DMS153 treated with DMSO at 0.1 percent for 48 hours (cell line): Measurements from ENCODE around the gene PTGES2.

Experiments
- DNase-seq: peaks from one replicate; lab custom pipeline; 2025; ENCODE audit not compliant: unreplicated experiment; lab: John Stamatoyannopoulos, UW

PTGES2 gene

DNA sequence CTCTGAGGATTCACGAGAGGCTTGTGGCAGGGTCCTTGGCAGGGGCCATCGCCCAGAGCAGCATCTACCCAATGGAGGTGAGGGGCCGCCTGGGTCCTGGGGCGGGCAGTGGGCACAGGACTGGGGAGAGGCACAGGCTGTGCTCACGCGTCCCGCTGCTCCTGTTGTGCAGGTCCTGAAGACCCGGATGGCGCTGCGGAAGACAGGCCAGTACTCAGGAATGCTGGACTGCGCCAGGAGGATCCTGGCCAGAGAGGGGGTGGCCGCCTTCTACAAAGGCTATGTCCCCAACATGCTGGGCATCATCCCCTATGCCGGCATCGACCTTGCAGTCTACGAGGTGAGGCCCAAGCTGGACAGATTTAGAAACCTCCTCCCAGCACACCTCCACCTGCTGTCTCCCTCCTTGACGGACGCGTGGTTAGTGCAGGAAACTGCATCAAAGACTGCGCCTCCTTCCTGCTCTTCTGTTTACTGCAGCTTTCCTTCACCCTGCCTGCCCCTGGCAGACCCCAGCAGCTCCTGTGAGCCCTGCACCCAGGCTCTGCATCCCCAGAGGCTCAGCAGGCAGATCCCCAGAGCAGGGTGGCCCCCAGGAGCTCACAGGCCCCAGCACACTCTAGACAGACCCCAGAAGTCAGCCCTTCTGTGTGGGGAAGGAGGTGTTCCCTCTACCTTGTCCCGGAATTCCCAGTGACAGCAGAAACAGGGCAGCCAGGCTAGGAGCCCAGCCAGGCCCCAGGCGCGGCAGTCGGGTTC, 21.2 kb downstream of the PTGES2 start:
- no peak for DNase-seq

DNA sequence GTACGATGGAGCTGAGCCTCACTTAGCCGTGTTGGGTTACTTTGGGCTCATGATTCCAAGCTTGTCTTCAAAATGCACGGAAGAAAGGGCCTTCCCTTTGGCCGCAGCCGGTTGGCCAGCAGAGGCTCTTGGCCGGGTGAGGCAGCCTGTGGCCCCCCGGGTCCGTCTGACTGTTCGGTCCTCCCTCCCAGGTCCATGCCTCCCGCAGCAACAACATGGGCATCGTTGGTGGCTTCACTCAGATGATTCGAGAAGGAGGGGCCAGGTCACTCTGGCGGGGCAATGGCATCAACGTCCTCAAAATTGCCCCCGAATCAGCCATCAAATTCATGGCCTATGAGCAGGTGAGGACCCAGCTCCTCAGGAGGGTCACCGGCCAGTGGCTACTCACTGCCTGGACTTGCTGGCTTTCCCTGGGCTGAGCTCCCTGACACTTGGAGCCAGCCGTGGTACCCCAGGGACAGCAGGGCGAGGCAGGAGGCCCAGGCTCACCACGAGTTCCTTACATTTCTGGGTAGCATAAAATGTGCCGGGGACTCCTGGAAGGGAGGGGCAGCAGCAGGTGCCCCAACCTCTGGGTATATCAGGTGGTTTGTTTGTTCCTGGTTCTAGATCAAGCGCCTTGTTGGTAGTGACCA, 21.9 kb downstream of the PTGES2 start:
- no peak for DNase-seq

DNA sequence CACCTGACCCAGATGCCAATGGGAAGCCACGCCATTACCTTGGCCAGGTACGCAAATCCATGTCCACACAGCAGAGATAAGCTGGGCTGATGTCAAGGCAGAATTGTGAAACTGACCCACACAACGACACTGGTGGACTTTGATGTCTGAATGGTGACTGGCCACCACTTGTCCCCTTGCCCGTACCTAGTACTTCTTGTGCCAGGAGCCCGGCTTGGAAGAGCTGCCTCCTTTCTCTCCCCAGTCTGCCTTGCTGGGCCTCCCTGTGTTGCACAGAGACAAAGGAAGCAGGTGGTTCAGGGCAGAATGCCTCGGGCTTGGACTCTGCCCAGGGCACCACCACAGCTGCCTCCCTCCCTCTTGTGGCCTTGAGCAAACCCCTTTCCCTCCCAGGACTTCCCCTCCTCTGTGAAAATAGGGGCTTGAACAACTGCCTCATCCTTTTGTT, 23.3 kb downstream of the PTGES2 start:
- no peak for DNase-seq

GRCh38 chr9:128103589-128103962, 24.0 kb downstream of the PTGES2 start:
- DNase-seq = no peak

- DNase-seq = no peak
Measured at GRCh38 chr9:128102861-128103588, 24.5 kb downstream of the PTGES2 start.

DNA sequence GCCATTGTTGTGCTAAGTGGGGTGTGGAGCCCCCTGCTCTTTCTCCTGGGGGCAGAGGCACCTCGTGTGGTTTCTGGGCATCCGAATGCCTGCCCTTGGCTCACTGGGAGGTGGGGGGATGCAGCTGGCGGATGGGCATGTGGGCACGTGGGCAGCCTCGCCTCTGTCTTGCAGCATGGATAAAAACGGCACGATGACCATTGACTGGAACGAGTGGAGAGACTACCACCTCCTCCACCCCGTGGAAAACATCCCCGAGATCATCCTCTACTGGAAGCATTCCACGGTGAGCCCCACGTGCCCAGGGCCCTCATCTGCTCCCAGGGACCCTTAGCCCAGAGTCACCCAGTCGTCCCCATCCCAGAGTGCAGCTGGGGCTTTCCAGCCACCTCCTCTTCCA, 25.3 kb downstream of the PTGES2 start:
- DNase-seq = no peak

DNA sequence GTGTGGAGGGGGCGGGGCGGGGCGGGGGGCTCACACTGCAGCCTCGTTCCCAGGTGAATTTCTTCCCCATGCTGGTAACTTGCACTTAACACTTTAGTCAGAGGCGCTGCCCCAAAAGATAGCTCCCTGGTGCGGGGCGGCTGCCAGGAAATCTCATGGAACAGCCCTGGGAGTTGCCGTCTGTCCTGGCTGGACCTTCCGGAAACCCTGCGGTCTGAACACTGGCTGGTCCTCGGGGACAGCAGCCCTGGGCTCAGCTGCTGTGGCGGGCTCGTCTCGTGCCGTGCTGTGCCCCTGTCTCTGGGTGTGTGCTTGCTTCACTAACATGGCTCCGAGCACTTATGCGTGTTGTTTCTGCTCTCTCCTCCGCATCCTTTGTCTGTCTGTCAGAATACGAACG, 25.8 kb downstream of the PTGES2 start:
- DNase-seq = no peak

- no peak for DNase-seq
Measured at GRCh38 chr9:128101231-128101661, 26.3 kb downstream of the PTGES2 start.

- DNase-seq = no peak
Measured at GRCh38 chr9:128100581-128100980, 26.9 kb downstream of the PTGES2 start.

GRCh38 chr9:128099932-128100491, 27.5 kb downstream of the PTGES2 start:
- no peak for DNase-seq

- DNase-seq = no peak
Measured at GRCh38 chr9:128099231-128099931, 28.1 kb downstream of the PTGES2 start.

DNA sequence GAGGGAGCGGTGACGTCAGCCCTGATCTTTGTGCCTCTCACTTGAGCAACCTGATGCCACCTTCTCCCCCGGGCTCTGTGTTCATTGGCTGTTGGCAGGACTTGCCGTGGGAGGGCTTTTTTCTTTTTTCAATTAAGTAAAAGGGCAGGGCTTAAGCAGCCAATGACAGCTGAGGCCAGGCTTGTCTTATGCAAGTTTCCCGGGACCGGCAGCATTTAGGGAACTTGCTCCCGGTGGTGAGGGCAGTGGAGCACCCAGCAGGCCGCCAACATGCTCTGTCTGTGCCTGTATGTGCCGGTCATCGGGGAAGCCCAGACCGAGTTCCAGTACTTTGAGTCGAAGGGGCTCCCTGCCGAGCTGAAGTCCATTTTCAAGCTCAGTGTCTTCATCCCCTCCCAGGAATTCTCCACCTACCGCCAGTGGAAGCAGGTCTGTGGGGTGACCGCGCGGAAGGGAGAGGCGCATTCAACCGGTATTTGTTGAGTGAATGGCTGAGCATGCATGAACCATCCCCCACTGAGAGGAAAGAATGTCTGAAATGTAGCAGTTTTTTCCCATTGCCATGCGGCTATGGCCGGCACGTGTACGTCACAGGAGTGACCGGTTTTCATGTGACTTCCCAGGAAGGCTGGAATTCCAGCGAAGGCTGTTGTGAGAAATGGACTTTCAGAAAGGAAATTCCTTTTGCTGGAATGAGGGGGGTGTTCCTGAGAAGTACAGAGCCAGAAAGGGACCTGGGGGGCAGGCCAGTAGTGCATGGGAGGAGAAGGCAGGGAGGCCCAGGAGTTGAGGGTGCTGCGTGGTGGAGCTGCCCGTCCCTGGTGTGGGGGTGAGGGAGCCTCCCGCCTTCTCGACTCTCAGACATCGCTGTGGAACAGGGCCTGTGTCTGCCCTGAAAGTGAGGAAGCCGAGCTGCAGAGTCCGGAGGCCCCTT, 29.0 kb downstream of the PTGES2 start:
- DNase-seq = peak; percentile 95

- no peak for DNase-seq
Measured at GRCh38 chr9:128097543-128098296, 29.8 kb downstream of the PTGES2 start.

GRCh38 chr9:128096616-128097536, 30.7 kb downstream of the PTGES2 start:
- DNase-seq = no peak

GRCh38 chr9:128094950-128095544, 32.5 kb downstream of the PTGES2 start:
- no peak for DNase-seq

DNA sequence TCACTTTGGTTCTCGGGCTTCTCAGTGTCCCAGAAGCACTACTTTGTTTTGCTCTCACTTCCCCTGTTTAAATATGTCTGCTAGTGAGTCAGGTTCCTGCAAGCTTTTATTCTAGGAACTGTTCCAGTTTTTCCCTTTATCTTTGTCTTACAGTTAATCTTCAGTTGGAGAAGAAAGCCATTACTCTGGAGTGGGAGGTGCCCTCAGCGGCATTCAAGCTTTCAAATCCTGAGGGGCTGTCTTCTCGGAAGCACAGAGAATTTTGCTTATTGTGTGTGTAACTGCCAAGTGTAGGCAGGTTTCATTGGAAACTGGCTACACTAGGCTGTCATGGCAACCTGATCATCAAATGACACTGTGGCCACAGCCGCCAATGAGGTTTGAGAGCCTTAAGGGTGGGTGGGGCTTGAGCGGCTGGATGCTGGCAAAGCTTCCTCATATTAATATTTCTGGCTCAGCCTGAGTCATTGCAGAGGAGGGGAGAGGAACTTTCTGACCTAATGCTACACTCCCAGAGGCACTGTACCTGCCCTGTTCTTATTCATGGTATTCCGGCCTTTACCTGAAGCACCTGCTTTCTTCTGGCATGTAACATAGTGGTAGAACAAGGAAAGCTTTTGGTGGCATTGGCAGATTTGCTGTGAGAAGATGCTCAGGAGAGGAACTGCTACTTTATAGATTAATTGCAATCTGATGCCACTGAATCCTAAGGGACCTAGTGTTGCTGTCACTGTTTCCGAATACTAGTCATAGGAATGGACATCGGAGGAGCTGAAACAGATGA, 33.2 kb downstream of the PTGES2 start:
- DNase-seq = peak; percentile 79

DNA sequence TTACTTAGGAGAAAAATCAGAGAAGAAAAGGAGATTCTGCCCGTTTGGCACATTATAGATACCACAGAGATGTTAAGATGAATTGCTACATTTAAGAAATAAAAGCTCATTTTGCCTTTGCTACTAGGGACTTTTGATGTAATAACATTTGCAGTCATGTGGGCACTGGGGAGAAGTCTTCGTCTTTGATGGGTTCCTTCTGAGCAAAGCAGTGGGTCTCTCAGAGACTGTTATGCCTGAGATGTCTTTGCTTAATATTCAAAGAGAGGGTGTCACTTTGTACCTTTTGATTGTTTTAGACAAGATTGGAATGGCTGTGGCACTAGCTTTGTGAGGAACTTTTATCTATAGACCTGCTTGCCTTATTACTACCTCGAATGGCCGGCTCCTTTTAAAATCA, 34.5 kb downstream of the PTGES2 start:
- DNase-seq = no peak
